ENCODE measurements around the gene ZNRF3.

- TF ChIP-seq CTCF (IDR thresholded peaks at IDR 0.05), result no peak
- TF ChIP-seq POLR2A (IDR thresholded peaks at IDR 0.05), result no peak
Measured at GRCh38 chr22:29087012-29087411, 203.6 kb downstream of the ZNRF3 start.
